ENCODE measurements around the gene NARS2. TPM values are rescaled to one million over a fixed set of nuclear protein-coding genes. Genes with fewer than 3 reads are reported as not detected.

Gene NARS2
- total and polyA plus RNA-seq, 2 experiments from 2014 or later: 10.9 to 13.0 TPM

- H3K79me2 ChIP-seq (ENCODE audit: insufficient read depth): no peaks in the 10 kb centered on the region
- in situ Hi-C loops (cut with MboI): no loop called here
- H3K27me3 ChIP-seq (replicated peaks; ENCODE audit: insufficient read depth): no peaks in the 10 kb centered on the region
- H3K4me1 ChIP-seq (ENCODE audit: insufficient read depth): no peaks in the 10 kb centered on the region
- no peak for DNase-seq
- no peak overlapping the region for H3K4me2 ChIP-seq (ENCODE audit: unreplicated experiment)
- TF ChIP-seq EZH2 (IDR thresholded peaks at IDR 0.05; ENCODE audit: insufficient read depth, poor library complexity, severe bottlenecking) (no peak), EZH2phosphoT487 (IDR thresholded peaks at IDR 0.05; ENCODE audit: insufficient read depth, low read depth) (no peak)
- no peaks in the 10 kb centered on the region for H3K9me2 ChIP-seq (ENCODE audit: insufficient read depth)
- no peaks in the 10 kb centered on the region for H3F3A ChIP-seq (ENCODE audit: insufficient read depth)
- no peak overlapping the region for H3K27ac ChIP-seq
- no peaks in the 10 kb centered on the region for H3K36me3 ChIP-seq (ENCODE audit: low read depth)
- no peak overlapping the region for H2AFZ ChIP-seq
- no peak overlapping the region for H3K4me3 ChIP-seq
- no peaks in the 10 kb centered on the region for H4K20me1 ChIP-seq (ENCODE audit: insufficient read depth)
- 83% methylated on average over 1 of the region's 1 CpG for WGBS, 2 experiments (ENCODE audit: low coverage in 1 of 2, low lambda C conversion rate in 2 of 2, missing lambda C conversion rate in 2 of 2)
- H3K9ac ChIP-seq: no peak overlapping the region
- no peaks in the 10 kb centered on the region for H3K9me3 ChIP-seq (ENCODE audit: low read depth)
These were observed 64.6 kb downstream of the NARS2 start for GRCh38 chr11:78510025-78510596.

- no peak overlapping the region for H3K4me3 ChIP-seq
- 98 to 99% methylated on average over 4 of the region's 4 CpGs for WGBS, 2 experiments (ENCODE audit: low coverage in 1 of 2, low lambda C conversion rate in 2 of 2, missing lambda C conversion rate in 2 of 2)
These were observed 70.0 kb downstream of the NARS2 start for GRCh38 chr11:78504708-78505107.

DNA sequence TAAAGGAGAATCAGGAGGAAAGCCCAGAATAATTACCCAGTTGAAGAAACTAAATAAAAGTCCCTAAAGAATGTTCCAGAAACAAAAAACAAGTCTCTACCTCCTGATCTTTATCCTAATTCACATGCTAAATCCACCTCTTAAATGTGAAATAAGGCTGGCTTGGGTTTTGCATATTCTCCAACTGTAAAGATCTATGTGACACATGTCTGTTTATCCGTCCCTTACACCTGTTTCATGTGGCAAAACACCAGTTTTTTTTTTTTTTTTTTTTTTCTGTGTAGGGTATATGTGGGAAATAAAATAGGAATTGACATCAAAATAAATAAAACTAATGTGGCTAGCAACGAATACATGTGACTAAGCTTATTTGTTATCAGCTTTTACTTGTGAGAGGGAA is 70.5 kb downstream of the NARS2 start:
- Histone ChIP-seq H3K27ac (no peak overlapping the region), H4K20me1 (ENCODE audit: insufficient read depth) (no peaks in the 10 kb centered on the region), H3K9me2 (ENCODE audit: insufficient read depth) (no peaks in the 10 kb centered on the region), H3K36me3 (ENCODE audit: low read depth) (no peaks in the 10 kb centered on the region), H3K4me3 (no peak overlapping the region), H3K27me3 (replicated peaks; ENCODE audit: insufficient read depth) (no peaks in the 10 kb centered on the region), H3K4me2 (ENCODE audit: unreplicated experiment) (no peak overlapping the region), H3K9ac (no peak overlapping the region), H2AFZ (no peak overlapping the region), H3F3A (ENCODE audit: insufficient read depth) (no peaks in the 10 kb centered on the region), H3K4me1 (ENCODE audit: insufficient read depth) (peaks cover 5% of the 10 kb centered on the region), H3K9me3 (ENCODE audit: low read depth) (no peaks in the 10 kb centered on the region), H3K79me2 (ENCODE audit: insufficient read depth) (no peaks in the 10 kb centered on the region)
- WGBS, 2 experiments (ENCODE audit: low coverage in 1 of 2, low lambda C conversion rate in 2 of 2, missing lambda C conversion rate in 2 of 2): 69 to 72% methylated on average over 2 of the region's 2 CpGs
- no peak for DNase-seq
- in situ Hi-C loops (cut with MboI): no loop called here
- TF ChIP-seq EZH2phosphoT487 (IDR thresholded peaks at IDR 0.05; ENCODE audit: insufficient read depth, low read depth) (no peak), EZH2 (IDR thresholded peaks at IDR 0.05; ENCODE audit: insufficient read depth, poor library complexity, severe bottlenecking) (no peak)

More at GRCh38 chr11:78504708-78505107, 70.0 kb downstream of the NARS2 start:
- H3K4me2 ChIP-seq (ENCODE audit: unreplicated experiment): no peak overlapping the region
- peaks cover 4% of the 10 kb centered on the region for H3K4me1 ChIP-seq (ENCODE audit: insufficient read depth)
- DNase-seq: no peak
- no peak overlapping the region for H3K9ac ChIP-seq
- no peaks in the 10 kb centered on the region for H4K20me1 ChIP-seq (ENCODE audit: insufficient read depth)
- no peaks in the 10 kb centered on the region for H3K36me3 ChIP-seq (ENCODE audit: low read depth)
- in situ Hi-C loops (cut with MboI): no loop called here
- TF ChIP-seq EZH2 (IDR thresholded peaks at IDR 0.05; ENCODE audit: insufficient read depth, poor library complexity, severe bottlenecking): no peak
- no peak for TF ChIP-seq EZH2phosphoT487 (IDR thresholded peaks at IDR 0.05; ENCODE audit: insufficient read depth, low read depth)
- H3K9me3 ChIP-seq (ENCODE audit: low read depth): no peaks in the 10 kb centered on the region
- H3K27me3 ChIP-seq (replicated peaks; ENCODE audit: insufficient read depth): no peaks in the 10 kb centered on the region
- H3K27ac ChIP-seq: no peak overlapping the region
- H3K79me2 ChIP-seq (ENCODE audit: insufficient read depth): no peaks in the 10 kb centered on the region
- H3K9me2 ChIP-seq (ENCODE audit: insufficient read depth): no peaks in the 10 kb centered on the region
- no peak overlapping the region for H2AFZ ChIP-seq
- no peaks in the 10 kb centered on the region for H3F3A ChIP-seq (ENCODE audit: insufficient read depth)

DNA sequence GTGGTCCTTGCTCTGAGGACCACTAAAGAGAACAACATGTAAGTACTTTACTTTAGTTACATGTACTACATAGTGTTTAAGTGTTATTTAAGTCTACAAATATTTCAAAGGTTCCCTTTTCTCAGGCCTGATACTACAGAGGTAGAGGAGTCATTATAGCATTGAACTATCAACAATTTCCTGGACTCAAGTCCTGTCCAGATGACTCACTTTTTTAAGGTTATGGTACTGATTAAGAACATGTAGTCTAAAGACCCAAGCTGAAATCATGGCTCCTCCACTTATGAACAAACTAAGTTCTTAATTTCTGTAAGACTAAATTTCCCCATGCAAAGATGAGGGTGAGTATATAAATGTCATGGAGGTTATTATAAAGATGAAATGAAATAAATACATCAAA is 74.7 kb downstream of the NARS2 start:
- Histone ChIP-seq H3K9me3 (ENCODE audit: low read depth) (no peaks in the 10 kb centered on the region), H4K20me1 (ENCODE audit: insufficient read depth) (no peaks in the 10 kb centered on the region), H3F3A (ENCODE audit: insufficient read depth) (no peaks in the 10 kb centered on the region), H3K27ac (no peak overlapping the region), H3K4me1 (ENCODE audit: insufficient read depth) (peaks cover 5% of the 10 kb centered on the region), H3K27me3 (replicated peaks; ENCODE audit: insufficient read depth) (no peaks in the 10 kb centered on the region), H3K9me2 (ENCODE audit: insufficient read depth) (no peaks in the 10 kb centered on the region), H3K79me2 (ENCODE audit: insufficient read depth) (no peaks in the 10 kb centered on the region), H2AFZ (no peak overlapping the region), H3K4me2 (ENCODE audit: unreplicated experiment) (no peak overlapping the region), H3K36me3 (ENCODE audit: low read depth) (no peaks in the 10 kb centered on the region), H3K9ac (no peak overlapping the region), H3K4me3 (no peak overlapping the region)
- peak; percentile 36 for DNase-seq
- in situ Hi-C loops (cut with MboI): no loop called here
- TF ChIP-seq EZH2 (IDR thresholded peaks at IDR 0.05; ENCODE audit: insufficient read depth, poor library complexity, severe bottlenecking) (no peak), EZH2phosphoT487 (IDR thresholded peaks at IDR 0.05; ENCODE audit: insufficient read depth, low read depth) (no peak)

DNA sequence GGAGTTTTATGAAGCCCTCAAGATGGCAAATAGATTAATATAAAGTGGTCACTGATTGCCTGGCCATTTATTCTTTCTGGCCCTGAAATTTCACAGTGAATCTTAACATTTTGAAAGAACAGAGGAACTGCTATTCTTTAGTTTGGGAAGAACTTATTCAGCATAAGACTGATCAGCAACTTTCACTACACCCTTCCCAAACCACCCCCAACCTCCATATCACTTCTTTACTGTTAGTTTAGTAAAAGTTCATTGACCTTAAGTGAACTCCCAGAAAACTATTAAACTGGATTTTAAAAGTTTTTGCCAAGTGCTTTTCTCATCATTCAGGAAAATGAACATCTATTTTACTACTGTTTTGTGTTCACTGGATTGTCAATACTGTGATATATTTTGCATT is 77.4 kb downstream of the NARS2 start:
- Histone ChIP-seq H3K27ac (no peak overlapping the region), H4K20me1 (ENCODE audit: insufficient read depth) (no peaks in the 10 kb centered on the region), H3K79me2 (ENCODE audit: insufficient read depth) (no peaks in the 10 kb centered on the region), H3K9ac (no peak overlapping the region), H3F3A (ENCODE audit: insufficient read depth) (no peaks in the 10 kb centered on the region), H3K9me2 (ENCODE audit: insufficient read depth) (no peaks in the 10 kb centered on the region), H3K4me3 (no peak overlapping the region), H3K9me3 (ENCODE audit: low read depth) (no peaks in the 10 kb centered on the region), H2AFZ (no peak overlapping the region), H3K36me3 (ENCODE audit: low read depth) (no peaks in the 10 kb centered on the region), H3K4me2 (ENCODE audit: unreplicated experiment) (no peak overlapping the region), H3K4me1 (ENCODE audit: insufficient read depth) (peaks cover 5% of the 10 kb centered on the region), H3K27me3 (replicated peaks; ENCODE audit: insufficient read depth) (no peaks in the 10 kb centered on the region)
- in situ Hi-C loops (cut with MboI): no loop called here
- DNase-seq: no peak
- TF ChIP-seq EZH2phosphoT487 (IDR thresholded peaks at IDR 0.05; ENCODE audit: insufficient read depth, low read depth) (no peak), EZH2 (IDR thresholded peaks at IDR 0.05; ENCODE audit: insufficient read depth, poor library complexity, severe bottlenecking) (no peak)
